HG03097 (cell line): ENCODE measurements around the gene BLMH.
A peak's percentile ranks its signal among the peaks of the same experiment; 100 is the strongest.
"Not testable (repeated sequence)": the region's sequence is repeated elsewhere in the genome, so short reads cannot be mapped to it uniquely, and the experiment has no call there.

ENCODE experiments used
- ATAC-seq: cut with Tn5 transposase; IDR thresholded peaks from one replicate; pipeline ENCODE4 v1.9.1; 2021; ENCODE audit not compliant: unreplicated experiment, low FRiP score

BLMH gene

DNA sequence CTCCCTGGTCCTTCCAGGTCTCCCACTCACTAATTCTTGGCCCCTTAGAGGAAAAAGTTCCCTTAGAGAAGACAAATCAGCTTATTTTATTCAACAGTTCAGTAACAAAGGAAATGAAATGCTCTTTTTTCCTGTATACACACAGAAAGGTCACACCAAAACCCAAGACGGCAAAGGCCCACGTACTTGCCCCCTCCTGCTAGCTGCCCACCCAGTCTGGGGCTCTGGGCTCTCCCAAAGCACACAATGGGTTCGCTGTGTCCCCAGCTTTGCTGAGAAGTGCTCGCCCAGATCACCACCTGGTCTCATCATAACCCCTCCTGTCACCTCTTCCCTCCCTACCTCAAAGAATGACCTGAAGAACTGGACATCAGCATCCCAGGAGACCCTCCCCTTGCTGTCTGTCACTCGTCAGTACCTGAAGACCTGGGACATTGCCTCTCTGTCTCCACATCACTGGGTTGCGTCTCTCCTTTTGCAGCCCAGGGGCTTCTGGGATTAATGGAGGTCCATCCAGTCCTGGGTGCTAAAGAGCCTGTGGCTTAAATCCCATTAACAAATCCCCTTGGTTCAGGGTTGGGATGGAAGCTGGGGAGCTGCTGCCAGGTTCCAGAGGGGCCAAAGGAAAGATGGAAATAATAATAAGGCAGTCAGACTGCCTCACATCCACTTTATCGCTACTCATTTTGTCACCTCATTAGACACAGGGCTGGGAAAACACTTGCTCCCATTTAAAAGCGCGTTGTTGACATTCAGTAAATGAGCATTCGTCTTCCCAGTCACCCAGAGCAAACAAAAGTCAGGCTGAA lies 59.5 kb downstream of the BLMH start:
- ATAC-seq: no peak

DNA sequence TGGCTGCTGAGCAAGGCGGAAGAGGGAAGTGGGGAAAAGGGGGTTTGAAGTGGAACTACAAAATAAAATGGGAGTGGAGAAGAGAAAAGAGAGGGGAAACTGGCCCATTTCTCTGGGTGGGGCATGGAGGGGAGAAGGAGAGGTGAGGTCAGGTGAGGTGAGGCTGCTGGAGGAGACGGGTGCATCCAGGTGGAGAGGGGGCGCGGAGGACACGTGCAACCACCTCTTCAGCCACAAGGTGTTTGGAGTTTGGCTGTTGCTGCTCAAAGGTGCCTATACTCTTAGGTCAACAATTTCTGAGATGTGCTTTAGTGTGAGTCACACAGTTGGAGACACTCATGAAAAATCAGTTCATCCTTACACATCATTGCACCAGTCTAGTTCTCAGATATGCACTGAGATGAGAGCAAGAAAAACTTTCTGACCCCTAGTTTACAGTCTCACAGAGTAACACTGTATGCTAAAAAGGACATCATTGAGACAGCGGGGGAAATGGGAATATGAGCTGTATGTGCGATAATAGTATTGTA lies 61.1 kb downstream of the BLMH start:
- ATAC-seq: no peak

DNA sequence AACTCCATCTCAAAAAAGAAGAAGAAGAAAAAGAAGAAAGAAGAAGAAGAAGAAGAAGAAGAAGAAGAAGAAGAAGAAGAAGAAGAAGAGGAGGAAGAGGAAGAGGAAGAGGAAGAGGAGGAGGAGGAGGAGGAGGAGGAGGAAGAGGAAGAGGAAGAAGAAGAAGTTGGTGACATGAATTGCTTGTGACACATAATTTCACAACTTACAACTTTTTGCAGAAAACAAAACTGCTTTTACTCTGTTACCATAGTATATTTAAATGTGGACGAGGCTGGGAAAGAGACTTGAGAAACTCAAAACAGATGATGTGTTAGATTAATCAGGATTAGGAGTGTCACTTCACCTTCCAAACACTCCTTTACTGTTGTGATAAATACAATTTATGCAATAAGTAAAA lies 61.7 kb downstream of the BLMH start:
- not testable (repeated sequence) for ATAC-seq

DNA sequence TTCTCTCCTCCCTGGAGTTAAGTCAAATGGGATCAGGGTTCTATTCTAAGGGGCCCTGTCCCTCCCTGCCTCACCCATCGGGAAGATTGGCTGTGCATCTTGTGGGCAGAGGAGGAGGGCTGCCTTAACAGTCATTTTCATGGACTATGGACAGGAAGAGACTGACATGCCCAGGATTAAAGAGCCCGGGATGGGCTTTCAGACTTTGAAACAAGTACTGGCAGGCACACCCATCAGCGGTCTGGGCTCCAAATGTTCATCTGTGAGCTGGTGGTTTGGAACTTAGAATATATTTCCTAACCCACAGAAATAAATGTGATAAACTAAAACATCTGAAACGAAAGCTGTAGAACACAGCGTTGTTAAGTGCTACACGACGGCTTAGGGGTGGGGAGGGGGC lies 62.7 kb downstream of the BLMH start:
- ATAC-seq: no peak

DNA sequence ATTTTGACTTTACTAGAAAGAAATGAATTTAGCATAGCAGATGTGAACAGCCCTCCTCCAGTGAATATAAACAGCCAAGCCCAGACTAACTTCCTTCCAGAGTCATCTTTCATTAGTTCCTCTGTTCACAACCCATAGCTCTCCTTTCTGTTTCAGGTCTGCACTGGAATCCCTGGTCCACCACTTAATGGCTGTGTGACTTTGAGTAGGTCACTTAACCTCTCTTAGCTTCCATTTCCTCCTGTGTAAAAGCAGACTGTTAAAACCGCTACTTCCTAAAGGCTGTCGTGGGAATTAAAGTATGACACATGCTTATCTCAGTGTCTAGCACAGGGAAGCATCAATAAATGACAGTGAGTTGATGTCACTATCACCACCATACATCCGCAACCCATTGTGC lies 63.7 kb downstream of the BLMH start:
- no peak for ATAC-seq

DNA sequence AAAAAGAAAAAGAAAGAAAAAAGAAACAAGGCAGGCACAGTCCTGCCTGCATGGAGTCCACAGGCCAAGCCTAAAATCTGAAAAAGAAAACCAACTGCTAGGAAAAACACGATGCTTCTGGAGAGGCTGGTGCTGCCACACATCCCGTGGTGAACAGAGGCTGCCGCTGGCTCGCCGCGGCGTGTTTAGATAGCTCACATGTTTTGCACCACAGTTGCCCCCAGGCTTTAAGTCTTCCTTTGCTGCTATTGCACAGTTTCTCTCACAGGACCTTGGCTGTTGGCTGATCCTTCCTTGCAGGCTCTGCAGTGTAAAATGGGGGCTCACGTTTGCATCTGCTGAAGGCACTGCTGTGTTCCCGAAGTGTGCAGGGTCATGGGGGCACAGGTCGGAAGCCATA lies 64.9 kb downstream of the BLMH start:
- no peak for ATAC-seq

DNA sequence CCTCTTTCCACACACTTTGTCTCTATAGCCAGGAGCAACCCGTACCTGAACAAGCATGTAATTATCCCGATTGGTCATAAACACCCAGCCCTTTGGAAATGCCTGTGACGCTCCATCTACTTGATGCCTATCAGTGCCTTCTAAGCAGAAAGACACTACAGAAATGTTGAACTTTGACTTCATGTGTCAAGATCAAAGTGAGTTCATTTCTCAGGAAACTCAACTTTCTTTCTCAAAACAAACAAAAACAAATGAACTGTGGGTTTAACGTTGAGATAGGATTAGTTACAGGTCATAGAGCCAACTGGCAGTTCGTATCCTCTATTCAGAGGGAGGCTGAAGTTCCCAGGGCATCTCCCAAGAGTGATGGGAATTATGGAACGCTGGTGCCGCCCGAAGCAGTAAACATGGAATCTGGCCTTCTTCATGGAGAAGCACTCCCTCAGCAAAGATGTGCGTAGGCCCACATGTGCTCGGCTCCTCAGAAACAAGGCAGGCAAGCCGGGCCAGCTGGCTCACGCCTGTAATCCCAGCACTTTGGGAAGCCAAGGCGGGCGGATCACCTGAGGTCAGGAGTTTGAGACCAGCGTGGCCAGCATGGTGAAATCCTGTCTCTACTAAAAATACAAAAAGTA lies 65.7 kb downstream of the BLMH start:
- no peak for ATAC-seq

DNA sequence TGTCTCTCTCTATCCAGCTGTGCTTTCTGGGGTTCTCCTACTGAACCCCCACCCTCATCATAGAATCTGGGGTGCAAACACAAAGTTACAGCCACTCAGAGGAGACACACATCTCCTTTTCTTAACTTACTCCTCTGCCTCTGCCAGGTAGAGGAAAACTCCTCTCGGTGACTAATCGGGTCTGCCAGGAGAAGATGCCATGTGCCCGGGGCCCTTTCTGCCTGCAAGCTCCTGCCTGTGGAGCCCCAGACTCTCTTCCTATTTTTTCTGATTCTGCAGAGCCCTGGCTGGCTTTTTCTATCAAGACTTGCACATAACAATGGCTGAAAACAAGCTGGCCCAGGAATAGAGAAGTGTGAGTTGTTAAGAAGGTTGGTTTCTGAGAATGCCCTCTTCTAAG lies 66.6 kb downstream of the BLMH start:
- no peak for ATAC-seq

DNA sequence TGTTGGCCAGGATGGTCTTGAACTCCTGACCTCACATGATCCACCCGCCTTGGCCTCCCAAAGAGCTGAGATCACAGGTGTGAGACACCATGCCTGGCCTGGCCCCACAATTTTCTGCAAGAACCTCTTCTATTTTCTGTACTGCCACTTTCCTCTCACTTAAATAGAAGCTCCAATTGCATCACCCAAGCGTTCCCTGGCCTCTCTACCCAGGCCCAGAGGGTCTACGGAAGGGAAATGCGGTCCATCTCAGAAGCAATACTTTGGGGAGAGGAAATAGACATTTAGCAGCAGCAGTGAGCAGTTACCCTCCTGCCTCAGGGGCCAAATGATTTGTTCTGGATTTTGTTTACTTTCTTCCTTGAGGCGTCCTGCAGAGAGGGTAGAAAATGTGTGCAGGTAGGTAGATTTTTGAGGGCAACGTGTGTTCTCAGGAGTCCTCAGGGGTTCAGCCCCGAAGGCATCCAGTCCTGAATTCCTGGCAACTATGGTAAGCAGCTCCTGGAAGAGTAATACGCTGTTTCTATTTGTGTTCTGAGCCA lies 67.3 kb downstream of the BLMH start:
- ATAC-seq: no peak

DNA sequence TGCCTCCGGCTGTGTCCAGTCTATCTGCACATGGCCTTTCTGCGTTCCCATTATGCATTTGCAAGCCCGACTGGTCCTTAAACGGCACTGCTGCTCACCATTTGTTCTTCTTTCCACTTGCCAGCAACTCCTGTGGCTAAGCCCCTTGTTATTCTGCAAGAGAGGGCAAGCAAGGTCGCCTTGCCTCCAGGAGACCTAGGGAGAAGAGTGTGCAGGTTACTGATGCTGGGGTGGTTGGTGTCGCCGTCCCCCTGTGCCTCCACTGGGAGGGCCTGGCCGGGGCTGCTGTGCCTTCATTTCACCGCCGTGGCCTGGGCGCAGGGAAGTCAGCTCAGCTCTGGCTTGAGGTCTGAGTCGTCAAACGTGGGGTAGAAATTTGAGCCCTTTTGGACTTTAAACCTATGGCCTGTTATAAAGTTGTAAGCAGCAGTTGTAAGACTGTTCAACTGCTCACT lies 69.0 kb downstream of the BLMH start:
- ATAC-seq: no peak

DNA sequence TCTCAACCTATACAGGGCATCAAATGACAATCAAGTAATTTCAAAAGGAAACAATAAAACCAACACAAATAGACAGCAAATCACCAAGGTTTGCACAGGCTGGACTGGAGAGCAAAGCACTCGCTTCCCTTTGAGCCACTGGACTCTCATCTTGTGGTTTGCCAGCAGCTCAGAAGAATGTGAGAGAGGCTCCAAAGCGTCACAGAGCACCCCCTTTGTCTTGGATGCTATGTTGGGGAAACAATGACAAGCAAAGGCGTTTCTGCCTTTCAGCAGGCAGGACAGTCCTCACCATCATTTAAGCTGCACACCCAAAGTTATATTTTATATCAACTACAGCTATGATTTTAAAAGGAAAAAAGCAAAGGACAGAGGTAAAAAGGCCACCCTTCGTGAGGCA lies 69.5 kb downstream of the BLMH start:
- no peak for ATAC-seq

DNA sequence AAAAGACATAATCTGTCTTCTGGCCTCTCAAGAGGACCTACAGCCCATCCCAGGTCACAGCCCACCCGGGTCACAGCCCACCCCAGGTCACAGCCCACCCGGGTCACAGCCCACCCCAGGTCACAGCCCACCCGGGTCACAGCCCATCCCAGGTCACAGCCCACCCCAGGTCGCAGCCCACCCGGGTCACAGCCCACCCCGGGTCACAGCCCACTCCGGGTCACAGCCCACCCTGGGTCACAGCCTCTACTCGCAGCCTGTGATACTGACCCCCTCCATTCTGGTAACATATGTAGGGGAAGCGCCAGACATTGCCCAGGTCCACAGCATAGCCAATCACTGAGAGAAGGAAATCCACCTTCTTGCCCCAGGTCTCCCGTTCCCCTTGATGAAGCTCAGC lies 70.4 kb downstream of the BLMH start:
- no peak for ATAC-seq

DNA sequence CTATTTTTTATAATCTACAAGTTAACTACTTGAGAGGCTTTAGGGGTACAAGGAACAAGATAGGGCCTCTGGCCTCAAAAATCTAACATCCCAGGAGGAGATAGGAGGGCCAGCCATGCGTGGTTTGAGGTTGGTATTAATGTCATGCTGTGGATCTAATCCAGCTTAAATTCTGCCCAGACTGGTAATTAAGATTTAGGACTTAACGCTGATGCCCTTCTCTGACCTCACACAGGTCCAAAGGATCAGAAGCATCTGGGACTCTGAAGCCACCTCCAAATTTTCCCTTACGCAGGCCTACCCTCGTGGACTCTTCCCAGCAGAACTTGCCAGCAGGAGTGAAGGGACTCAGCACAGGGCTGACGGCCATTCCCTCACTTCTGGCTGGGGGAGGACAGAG lies 71.3 kb downstream of the BLMH start:
- no peak for ATAC-seq

DNA sequence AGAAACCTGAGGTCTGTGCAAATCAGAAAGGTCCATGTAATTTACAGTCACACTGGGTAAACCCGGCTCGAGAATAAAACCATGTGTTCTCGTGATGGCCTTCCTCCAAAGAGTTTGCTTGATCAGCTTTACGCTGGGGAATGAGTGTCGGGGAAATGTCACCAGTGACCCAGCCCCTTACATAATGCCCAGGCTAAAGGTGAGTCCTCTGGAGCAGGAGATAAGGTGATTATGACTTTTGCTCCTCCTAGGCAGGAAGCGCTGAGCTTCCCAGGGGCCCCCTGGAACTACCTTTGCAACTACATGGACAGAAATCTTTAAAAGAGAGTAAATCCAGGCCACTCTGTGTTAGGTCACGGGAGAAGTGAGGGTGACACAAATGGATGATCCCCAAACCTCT lies 71.9 kb downstream of the BLMH start:
- ATAC-seq: no peak

DNA sequence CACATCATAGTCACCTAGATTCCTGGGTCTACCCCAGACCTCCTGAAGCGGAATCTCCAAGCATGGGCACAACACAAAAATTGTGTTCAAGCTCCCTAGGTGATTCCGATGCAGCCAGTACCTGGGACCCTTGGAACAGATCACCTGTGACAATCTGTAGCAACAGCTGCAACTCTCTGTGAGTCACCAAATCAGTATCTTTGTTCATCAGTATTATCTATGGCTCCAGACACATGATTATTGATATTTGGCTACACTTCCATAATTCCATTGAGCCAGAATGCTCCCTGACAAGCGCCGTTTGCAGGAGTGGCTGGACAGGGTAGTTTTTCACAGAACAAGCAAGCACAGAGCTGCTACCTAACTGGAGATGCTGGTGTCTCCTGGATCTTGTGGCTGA lies 72.4 kb downstream of the BLMH start:
- ATAC-seq: no peak

DNA sequence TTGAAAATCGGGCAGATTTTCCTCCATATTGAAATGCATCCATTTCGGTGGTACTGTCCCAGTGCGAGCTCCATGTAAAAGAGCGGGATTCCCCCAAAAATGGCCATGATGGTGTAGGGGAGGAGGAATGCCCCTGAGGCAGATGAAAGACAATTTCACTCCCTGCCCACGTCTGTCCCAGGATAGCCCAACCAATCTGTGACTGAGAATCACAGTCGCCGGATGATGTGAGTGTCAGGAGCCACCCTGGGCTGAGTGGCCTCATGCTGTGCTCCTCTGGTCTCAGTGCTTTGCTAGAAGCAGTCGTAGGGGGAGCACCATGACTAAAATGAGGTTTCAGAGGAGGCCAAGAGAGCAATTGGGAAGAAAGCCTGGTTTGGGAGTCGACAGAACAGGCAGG lies 72.9 kb downstream of the BLMH start:
- no peak for ATAC-seq

DNA sequence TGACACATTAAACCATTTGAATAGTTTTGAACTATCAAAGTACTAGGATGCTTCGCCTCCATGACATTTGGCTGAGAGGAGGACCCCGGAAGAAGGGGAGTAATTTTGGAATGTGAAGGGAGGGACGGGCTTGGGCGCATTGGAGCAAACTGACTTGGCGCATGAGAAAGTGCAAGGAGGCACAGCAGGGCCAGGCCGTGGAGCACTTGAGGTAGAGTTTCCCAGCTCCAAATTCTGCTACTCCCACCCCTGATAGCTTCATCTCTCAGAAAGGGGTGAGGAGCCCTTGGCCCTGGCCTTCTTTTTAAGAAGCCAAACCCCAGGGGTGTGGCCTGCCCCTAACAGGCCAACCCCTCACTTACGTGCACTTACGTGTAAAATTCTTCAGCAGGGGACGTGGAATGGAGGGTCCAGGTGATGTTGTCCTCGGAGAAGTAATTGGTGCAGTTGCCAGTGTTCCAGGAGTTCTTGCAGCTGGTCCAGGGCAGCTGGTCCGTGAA lies 73.9 kb downstream of the BLMH start:
- ATAC-seq: no peak

DNA sequence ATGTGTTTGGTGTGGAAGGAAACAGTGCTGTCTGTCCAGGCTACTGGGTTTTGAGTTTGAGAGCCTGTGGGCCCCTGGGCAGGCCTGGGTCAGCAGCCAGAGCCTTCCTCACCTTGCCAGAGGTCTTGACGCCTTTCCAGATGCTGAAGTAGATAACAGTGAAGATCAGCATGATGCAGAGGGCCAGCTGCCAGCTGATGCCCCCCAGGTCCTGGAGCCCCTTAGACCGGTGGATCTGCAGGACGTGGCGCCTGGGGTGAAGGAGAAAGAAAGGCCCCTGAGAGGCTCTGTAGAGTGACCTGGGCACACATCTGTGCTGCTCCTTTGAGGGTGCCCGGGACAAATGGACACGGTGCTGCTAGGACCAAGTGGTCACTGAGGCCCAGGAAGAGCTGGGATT lies 74.7 kb downstream of the BLMH start:
- no peak for ATAC-seq

DNA sequence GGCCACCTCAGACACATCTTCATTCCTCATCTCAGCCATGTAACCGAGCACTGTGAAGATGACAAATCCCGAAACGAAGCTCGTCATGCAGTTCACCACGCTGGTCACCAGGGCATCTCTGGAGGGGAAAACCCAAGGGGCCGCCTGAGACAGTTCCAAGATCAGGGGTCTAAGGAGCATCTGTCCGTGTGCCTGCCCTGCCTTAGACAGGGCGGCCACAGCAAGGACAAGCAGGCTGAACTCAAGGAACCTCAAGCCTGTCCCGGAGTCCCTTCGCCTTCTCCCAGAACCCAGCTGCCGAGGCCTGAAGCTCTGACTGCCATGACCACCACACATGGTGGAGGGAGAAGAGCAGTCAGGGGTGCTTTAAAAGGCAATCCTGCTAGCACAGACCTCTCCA lies 79.0 kb downstream of the BLMH start:
- ATAC-seq: peak; percentile 59

DNA sequence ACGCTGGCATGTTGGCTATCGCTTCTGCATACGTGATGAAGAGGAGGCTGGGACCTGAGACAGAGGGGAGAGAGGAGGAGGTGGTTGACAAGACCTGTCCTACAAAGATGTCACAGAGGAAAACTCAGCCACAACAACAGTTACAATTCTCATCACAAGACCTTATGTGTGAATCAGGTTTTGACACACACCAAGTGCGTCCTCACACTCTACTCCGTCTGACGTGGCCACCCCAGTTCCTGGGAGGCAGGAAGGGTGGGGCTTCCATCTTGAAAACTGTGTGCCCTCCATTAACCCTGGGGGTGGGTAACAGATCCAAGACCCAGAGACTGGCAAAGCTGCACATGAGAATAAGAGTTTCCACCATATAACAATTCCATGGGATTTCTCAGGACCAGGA lies 80.4 kb downstream of the BLMH start:
- no peak for ATAC-seq

DNA sequence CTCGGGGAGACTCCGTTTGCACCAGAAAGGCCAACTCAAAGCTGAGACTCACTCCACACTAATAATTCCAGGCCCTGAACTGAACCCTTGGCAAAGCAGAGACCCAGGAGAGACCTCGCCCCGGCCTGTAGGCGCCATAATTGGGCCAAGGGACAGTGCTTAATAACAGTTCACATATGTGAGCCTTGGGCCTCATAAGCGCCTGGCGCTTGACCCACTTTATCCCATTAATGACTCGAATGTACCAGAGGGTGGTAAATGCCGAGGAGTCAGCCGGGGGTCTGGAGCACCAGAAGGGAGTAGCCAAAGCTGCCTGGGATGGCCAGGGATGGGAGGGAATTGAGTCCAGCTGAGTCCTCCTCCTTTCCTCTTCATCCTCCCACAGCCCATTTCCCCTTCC lies 80.8 kb downstream of the BLMH start:
- ATAC-seq: no peak

DNA sequence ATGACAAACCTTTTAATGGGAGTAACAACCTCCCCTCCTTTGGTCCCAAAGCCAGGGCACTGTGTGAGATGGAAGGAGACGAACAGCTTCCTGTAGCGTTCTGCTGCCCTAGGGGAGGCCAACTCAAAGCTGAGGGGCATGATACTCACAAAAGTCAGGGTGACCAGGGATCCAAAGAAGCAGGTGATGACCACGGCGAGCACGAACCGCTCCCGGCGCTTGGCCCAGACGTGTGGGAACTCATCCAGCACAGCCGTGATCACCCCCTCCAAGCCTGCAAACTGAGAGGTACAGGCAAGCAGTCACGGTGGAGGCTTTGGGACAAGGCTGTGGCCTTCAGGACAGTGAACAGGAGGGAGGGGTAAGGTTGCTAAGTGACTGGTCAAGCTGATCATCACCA lies 81.4 kb downstream of the BLMH start:
- ATAC-seq: no peak
